Measurements from ENCODE around the gene ANO6. TPM values are rescaled to one million over a fixed set of nuclear protein-coding genes. Genes with fewer than 3 reads are reported as not detected.
A peak's percentile ranks its signal among the peaks of the same experiment; 100 is the strongest.

ANO6 gene
- polyA plus RNA-seq, 4 donors, result 19.9 to 63.3 (median 29.8) TPM

DNA sequence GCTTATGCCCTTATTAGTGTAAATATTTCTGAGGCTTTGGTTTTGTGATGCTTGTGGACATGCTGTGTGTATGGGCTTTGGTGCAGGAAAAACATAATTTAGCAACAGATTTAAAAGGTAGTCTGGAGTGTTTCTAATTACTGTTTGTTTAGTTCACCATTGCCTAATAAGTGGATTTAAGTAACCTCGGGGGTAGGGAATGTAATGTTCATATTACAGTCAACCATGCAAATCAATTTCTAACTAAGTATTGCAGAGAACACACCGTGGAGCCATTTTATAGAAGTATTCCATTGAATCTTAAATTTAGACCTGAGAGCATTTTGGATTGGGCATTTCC lies 53.5 kb downstream of the ANO6 start:
- DNase-seq (no peak), FAIRE-seq (no peak)
- peaks cover 0 to 3% (median 2%) of the 10 kb centered on the region in 3 donors for H3K36me3 ChIP-seq (ENCODE audit: control insufficient read depth in 3 of 3, insufficient read depth in 2 of 3, low read depth in 1 of 3, low read length in 3 of 3)
- H3K27ac ChIP-seq (ENCODE audit: low read depth in 1 of 3, low read length in 2 of 3), result peak overlapping the region in 1 of 3 donors; percentile 34
- WGBS, 3 donors, result 57 to 72% (median 71%) methylated on average over 2 of the region's 2 CpGs
- no peaks in the 10 kb centered on the region for H3K27me3 ChIP-seq (ENCODE audit: control insufficient read depth in 3 of 3, insufficient read depth in 3 of 3, low read length in 3 of 3)
- no peak overlapping the region for H3K4me3 ChIP-seq (ENCODE audit: low read depth in 1 of 3, low read length in 3 of 3)
- H3K4me1 ChIP-seq (ENCODE audit: control insufficient read depth in 3 of 3, insufficient read depth in 2 of 3, low read depth in 1 of 3, low read length in 2 of 3), result peaks cover 5 to 27% (median 12%) of the 10 kb centered on the region in 3 donors
- H3K9me3 ChIP-seq (ENCODE audit: control insufficient read depth in 2 of 2, insufficient read depth in 1 of 2, low read depth in 1 of 2, low read length in 1 of 2), result no peaks in the 10 kb centered on the region

DNA sequence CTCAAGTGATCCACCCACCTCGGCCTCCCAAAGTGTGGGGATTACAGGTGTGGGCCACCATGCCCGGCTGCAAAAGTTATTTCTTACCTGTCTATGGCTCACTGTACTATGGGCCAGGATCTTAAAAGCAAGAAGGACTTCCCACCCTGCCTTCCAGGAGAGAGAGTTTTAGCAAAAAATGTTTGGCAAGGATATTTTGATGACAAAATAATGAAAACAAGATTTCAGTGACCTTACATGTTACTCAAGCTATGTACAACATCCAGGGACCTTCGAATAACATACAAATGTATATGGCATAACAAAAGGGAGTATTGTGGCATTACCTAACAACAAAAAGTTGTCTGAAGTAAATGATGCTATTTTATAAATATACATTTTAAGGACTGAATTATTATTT lies 55.1 kb downstream of the ANO6 start:
- no peaks in the 10 kb centered on the region for H3K9me3 ChIP-seq (ENCODE audit: control insufficient read depth in 2 of 2, insufficient read depth in 1 of 2, low read depth in 1 of 2, low read length in 1 of 2)
- WGBS, 3 donors, result 91 to 96% (median 95%) methylated on average over 3 of the region's 3 CpGs
- H3K4me1 ChIP-seq (ENCODE audit: control insufficient read depth in 3 of 3, insufficient read depth in 2 of 3, low read depth in 1 of 3, low read length in 2 of 3), result peaks cover 7 to 26% (median 14%) of the 10 kb centered on the region in 3 donors
- no peak overlapping the region for H3K27ac ChIP-seq (ENCODE audit: low read depth in 1 of 3, low read length in 2 of 3)
- DNase-seq (no peak), FAIRE-seq (no peak)
- H3K36me3 ChIP-seq (ENCODE audit: control insufficient read depth in 3 of 3, insufficient read depth in 2 of 3, low read depth in 1 of 3, low read length in 3 of 3), result peaks cover 0 to 3% (median 2%) of the 10 kb centered on the region in 3 donors
- H3K4me3 ChIP-seq (ENCODE audit: low read depth in 1 of 3, low read length in 3 of 3), result no peak overlapping the region
- no peaks in the 10 kb centered on the region for H3K27me3 ChIP-seq (ENCODE audit: control insufficient read depth in 3 of 3, insufficient read depth in 3 of 3, low read length in 3 of 3)

DNA sequence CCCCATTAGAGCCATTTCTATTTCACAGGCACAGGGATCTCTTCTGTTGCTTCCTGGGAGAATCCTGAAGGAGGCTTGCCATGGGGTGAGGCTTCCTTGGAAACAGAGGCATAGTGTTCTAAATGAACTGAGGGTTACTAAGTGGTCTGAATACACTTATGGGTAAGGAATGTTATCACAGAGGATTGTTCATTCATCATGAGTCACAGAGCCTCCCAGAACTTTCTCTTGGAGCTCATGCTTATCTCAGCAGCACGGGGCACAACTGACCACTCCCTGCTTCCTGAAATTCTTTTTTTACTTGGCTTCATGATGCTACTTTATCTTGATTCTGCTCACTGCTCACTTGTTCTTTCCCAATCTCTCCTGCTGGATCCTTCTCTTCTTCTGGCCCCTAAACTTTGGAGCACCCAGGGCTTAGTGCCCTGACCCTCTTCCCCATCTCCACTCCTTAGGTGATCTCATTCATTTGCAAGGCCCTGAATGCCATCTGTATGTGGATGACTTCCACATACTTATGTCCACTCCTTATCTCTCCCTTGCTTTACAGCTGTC lies 57.9 kb downstream of the ANO6 start:
- Histone ChIP-seq H3K27ac (ENCODE audit: low read depth in 1 of 3, low read length in 2 of 3) (peak overlapping the region in 1 of 3 donors; percentile 26), H3K4me3 (ENCODE audit: low read depth in 1 of 3, low read length in 3 of 3) (no peak overlapping the region), H3K27me3 (ENCODE audit: control insufficient read depth in 3 of 3, insufficient read depth in 3 of 3, low read length in 3 of 3) (no peaks in the 10 kb centered on the region), H3K9me3 (ENCODE audit: control insufficient read depth in 2 of 2, insufficient read depth in 1 of 2, low read depth in 1 of 2, low read length in 1 of 2) (no peaks in the 10 kb centered on the region), H3K4me1 (ENCODE audit: control insufficient read depth in 3 of 3, insufficient read depth in 2 of 3, low read depth in 1 of 3, low read length in 2 of 3) (peaks cover 6 to 18% (median 11%) of the 10 kb centered on the region in 3 donors), H3K36me3 (ENCODE audit: control insufficient read depth in 3 of 3, insufficient read depth in 2 of 3, low read depth in 1 of 3, low read length in 3 of 3) (peaks cover 0 to 3% (median 2%) of the 10 kb centered on the region in 3 donors)
- 15 to 44% (median 30%) methylated on average over 1 of the region's 1 CpG for WGBS, 3 donors
- FAIRE-seq (no peak), DNase-seq (peak; percentile 43 to 86)

DNA sequence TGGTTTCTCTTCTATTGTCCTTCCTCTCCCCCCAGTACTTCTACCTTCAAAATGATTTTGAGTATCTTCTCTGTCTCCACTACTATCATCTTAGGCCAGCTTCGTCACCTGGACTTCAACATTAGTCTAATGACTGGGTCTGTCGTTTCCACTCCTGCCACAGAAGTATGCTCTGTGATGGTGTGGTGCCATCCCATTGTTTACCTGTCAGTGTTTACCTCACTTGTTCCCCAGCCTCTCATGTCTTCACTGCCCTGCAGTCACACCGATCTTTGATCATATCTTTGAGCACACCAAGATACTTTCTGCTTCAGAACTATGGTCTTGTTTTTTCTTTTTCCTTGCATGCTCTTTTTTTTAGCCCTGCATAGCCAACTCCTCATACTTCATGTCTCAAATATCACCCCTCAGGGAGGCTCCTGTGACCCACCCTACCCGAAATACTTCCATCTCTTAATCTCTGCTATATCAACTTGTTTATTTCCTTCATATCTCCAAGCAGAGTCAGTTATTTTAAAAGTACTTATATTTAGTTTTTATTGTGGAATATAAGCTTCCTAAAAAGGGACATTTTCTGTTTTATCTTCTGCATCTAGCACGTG lies 60.4 kb downstream of the ANO6 start:
- H3K4me3 ChIP-seq (ENCODE audit: low read depth in 1 of 3, low read length in 3 of 3), result no peak overlapping the region
- H3K27me3 ChIP-seq (ENCODE audit: control insufficient read depth in 3 of 3, insufficient read depth in 3 of 3, low read length in 3 of 3), result no peaks in the 10 kb centered on the region
- no peak for FAIRE-seq
- H3K27ac ChIP-seq (ENCODE audit: low read depth in 1 of 3, low read length in 2 of 3), result no peak overlapping the region
- H3K4me1 ChIP-seq (ENCODE audit: control insufficient read depth in 3 of 3, insufficient read depth in 2 of 3, low read depth in 1 of 3, low read length in 2 of 3), result peaks cover 8 to 13% (median 12%) of the 10 kb centered on the region in 3 donors
- WGBS, 3 donors, result 85 to 90% (median 89%) methylated on average over 5 of the region's 5 CpGs
- DNase-seq, result no peak
- H3K36me3 ChIP-seq (ENCODE audit: control insufficient read depth in 3 of 3, insufficient read depth in 2 of 3, low read depth in 1 of 3, low read length in 3 of 3), result peaks cover 0 to 3% (median 2%) of the 10 kb centered on the region in 3 donors
- H3K9me3 ChIP-seq (ENCODE audit: control insufficient read depth in 2 of 2, insufficient read depth in 1 of 2, low read depth in 1 of 2, low read length in 1 of 2), result peaks cover 0 to under 1% of the 10 kb centered on the region in 2 donors

DNA sequence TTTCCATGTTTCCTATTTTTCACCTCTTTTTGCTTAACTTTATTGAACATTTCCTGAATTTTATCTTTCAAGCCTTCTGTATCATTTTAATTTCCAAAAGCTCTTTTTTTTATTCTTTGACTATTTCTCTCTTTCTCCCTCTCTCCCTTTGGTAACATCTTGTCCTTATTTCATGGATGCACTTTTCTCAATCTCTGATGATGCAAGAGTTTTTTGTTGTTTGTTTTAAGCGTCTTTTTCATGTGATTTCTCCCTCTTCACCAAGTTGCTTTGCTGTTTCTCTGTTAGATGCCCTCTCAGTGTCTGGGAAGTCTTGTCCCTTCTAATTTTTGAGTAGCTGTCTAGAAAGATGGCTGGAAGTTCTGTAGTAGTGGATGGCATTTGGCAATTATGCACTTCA lies 62.6 kb downstream of the ANO6 start:
- DNase-seq, result no peak
- peaks cover 17 to 28% (median 18%) of the 10 kb centered on the region in 3 donors for H3K4me1 ChIP-seq (ENCODE audit: control insufficient read depth in 3 of 3, insufficient read depth in 2 of 3, low read depth in 1 of 3, low read length in 2 of 3)
- H3K4me3 ChIP-seq (ENCODE audit: low read depth in 1 of 3, low read length in 3 of 3), result no peak overlapping the region
- FAIRE-seq, result no peak
- peaks cover 0 to 5% (median 0%) of the 10 kb centered on the region in 3 donors for H3K36me3 ChIP-seq (ENCODE audit: control insufficient read depth in 3 of 3, insufficient read depth in 2 of 3, low read depth in 1 of 3, low read length in 3 of 3)
- H3K27me3 ChIP-seq (ENCODE audit: control insufficient read depth in 3 of 3, insufficient read depth in 3 of 3, low read length in 3 of 3), result no peaks in the 10 kb centered on the region
- H3K27ac ChIP-seq (ENCODE audit: low read depth in 1 of 3, low read length in 2 of 3), result no peak overlapping the region
- 42 to 98% (median 89%) methylated on average over 1 of the region's 1 CpG for WGBS, 3 donors
- H3K9me3 ChIP-seq (ENCODE audit: control insufficient read depth in 2 of 2, insufficient read depth in 1 of 2, low read depth in 1 of 2, low read length in 1 of 2), result peaks cover 0 to 3% of the 10 kb centered on the region in 2 donors

DNA sequence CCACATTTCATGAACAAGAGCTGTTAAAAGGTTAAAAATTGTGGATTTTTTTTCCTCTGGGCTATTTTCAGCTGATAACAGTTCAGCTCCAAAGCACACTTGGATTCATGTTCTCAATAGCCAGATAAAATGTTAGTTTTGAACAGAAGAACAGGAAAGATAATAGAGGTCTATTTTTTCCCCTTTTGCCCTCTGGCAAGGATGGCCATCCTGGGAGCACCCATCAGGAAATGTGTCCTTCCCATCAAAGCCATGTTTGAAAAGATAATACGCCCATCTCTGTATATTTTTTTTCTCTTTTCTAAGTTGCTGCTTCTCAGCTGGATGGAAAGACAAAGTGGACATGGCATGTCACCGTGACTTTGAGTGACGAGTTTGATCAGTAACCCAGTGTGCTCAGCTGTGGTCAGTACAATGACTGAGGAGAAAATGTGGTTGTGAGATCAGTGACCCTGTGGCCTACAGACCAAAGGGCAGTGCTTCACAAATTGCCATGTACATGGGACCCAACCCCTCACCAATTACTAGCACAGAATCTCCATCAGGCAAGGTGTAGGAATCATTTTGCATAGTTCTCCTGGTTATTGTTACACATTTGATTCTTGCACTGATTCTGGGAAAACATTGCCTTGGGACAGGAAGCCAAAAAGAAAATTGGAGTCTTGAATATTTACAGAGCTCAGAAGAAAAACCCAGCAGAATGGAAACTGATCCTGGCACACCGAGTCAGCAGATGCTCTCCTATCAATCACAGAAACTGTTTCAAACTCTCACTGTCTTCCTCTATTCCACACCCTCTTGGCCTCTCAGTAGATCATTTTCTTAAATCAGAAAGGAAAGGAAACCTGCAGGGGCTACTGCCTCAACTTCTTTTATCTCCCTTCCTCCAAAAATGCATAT lies 64.3 kb downstream of the ANO6 start:
- DNase-seq, result peak in 1 of 2 donors; percentile 44
- no peak overlapping the region for H3K4me3 ChIP-seq (ENCODE audit: low read depth in 1 of 3, low read length in 3 of 3)
- peaks cover 0 to 3% of the 10 kb centered on the region in 2 donors for H3K9me3 ChIP-seq (ENCODE audit: control insufficient read depth in 2 of 2, insufficient read depth in 1 of 2, low read depth in 1 of 2, low read length in 1 of 2)
- no peak for FAIRE-seq
- peaks cover 12 to 36% (median 21%) of the 10 kb centered on the region in 3 donors for H3K4me1 ChIP-seq (ENCODE audit: control insufficient read depth in 3 of 3, insufficient read depth in 2 of 3, low read depth in 1 of 3, low read length in 2 of 3)
- H3K27ac ChIP-seq (ENCODE audit: low read depth in 1 of 3, low read length in 2 of 3), result no peak overlapping the region
- H3K36me3 ChIP-seq (ENCODE audit: control insufficient read depth in 3 of 3, insufficient read depth in 2 of 3, low read depth in 1 of 3, low read length in 3 of 3), result peaks cover 0 to 3% (median 0%) of the 10 kb centered on the region in 3 donors
- no peaks in the 10 kb centered on the region for H3K27me3 ChIP-seq (ENCODE audit: control insufficient read depth in 3 of 3, insufficient read depth in 3 of 3, low read length in 3 of 3)
- 72 to 82% (median 78%) methylated on average over 4 of the region's 4 CpGs for WGBS, 3 donors

DNA sequence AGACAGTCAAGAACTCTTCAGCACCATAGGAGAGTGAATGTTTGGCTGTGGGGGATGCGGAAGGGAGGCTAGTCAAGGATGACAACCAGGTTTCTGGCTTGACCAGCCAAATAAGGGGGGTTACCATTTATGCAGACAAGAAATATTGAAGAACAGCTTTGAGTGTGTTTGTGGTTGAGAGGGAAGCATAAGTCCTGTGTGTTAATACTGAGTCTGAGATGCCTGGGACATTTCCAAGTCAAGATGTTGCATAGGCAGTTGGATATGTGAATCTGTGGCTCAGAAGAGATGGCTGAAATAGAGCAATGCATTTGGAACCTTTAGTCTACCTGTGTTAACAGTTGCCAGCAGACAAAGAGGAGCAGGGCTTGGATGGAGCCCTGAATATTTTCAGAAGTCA lies 66.1 kb downstream of the ANO6 start:
- no peak for DNase-seq
- Histone ChIP-seq H3K27ac (ENCODE audit: low read depth in 1 of 3, low read length in 2 of 3) (peak overlapping the region; percentile 50 to 58 (median 54)), H3K27me3 (ENCODE audit: control insufficient read depth in 3 of 3, insufficient read depth in 3 of 3, low read length in 3 of 3) (no peaks in the 10 kb centered on the region), H3K4me1 (ENCODE audit: control insufficient read depth in 3 of 3, insufficient read depth in 2 of 3, low read depth in 1 of 3, low read length in 2 of 3) (peaks cover 12 to 42% (median 21%) of the 10 kb centered on the region in 3 donors), H3K9me3 (ENCODE audit: control insufficient read depth in 2 of 2, insufficient read depth in 1 of 2, low read depth in 1 of 2, low read length in 1 of 2) (peaks cover 0 to 3% of the 10 kb centered on the region in 2 donors), H3K36me3 (ENCODE audit: control insufficient read depth in 3 of 3, insufficient read depth in 2 of 3, low read depth in 1 of 3, low read length in 3 of 3) (peaks cover 0 to 5% (median 0%) of the 10 kb centered on the region in 3 donors), H3K4me3 (ENCODE audit: low read depth in 1 of 3, low read length in 3 of 3) (no peak overlapping the region)
- 97 to 100% (median 100%) methylated on average over 1 of the region's 1 CpG for WGBS, 3 donors
- no peak for FAIRE-seq

DNA sequence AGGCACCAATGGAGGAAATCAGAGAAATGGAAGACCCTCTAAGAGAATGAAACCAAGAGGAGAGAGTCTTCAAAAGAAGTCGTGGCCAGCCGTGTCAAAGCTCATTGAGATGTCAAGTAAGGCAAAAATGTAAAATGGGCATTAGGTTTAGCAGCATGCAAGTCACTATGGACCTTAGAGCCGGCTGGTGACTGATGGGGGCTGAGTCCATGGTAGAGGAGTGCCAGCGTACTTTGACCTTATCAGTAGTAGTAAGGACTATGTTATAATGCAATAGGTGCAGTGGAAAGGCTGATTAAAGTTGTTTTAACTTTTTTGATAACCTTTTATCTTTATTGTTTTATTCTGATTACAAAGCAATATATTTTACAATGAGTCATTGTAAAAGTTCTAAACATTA lies 66.5 kb downstream of the ANO6 start:
- peaks cover 0 to 5% (median 0%) of the 10 kb centered on the region in 3 donors for H3K36me3 ChIP-seq (ENCODE audit: control insufficient read depth in 3 of 3, insufficient read depth in 2 of 3, low read depth in 1 of 3, low read length in 3 of 3)
- H3K4me1 ChIP-seq (ENCODE audit: control insufficient read depth in 3 of 3, insufficient read depth in 2 of 3, low read depth in 1 of 3, low read length in 2 of 3), result peaks cover 12 to 42% (median 21%) of the 10 kb centered on the region in 3 donors
- peak; percentile 83 to 95 for DNase-seq
- peaks cover 0 to 3% of the 10 kb centered on the region in 2 donors for H3K9me3 ChIP-seq (ENCODE audit: control insufficient read depth in 2 of 2, insufficient read depth in 1 of 2, low read depth in 1 of 2, low read length in 1 of 2)
- no peaks in the 10 kb centered on the region for H3K27me3 ChIP-seq (ENCODE audit: control insufficient read depth in 3 of 3, insufficient read depth in 3 of 3, low read length in 3 of 3)
- 20 to 73% (median 47%) methylated on average over 4 of the region's 4 CpGs for WGBS, 3 donors
- peak; percentile 89 for FAIRE-seq
- H3K27ac ChIP-seq (ENCODE audit: low read depth in 1 of 3, low read length in 2 of 3), result peak overlapping the region; percentile 50 to 58 (median 54)
- H3K4me3 ChIP-seq (ENCODE audit: low read depth in 1 of 3, low read length in 3 of 3), result no peak overlapping the region
